ENCODE results near the gene TFIP11. TPM values are rescaled to one million over a fixed set of nuclear protein-coding genes. Genes with fewer than 3 reads are reported as not detected.

TFIP11 gene
- total and polyA plus RNA-seq, 10 of the 15 experiments (the other 5 are each of a cell fraction or from before 2014, with no cell fraction given) = 14.2 to 43.3 (median 31.9) TPM

GRCh38 chr22:26512149-26512793 lies at the start of gene TFIP11 (continued):
- TF ChIP-seq ELK1 (IDR thresholded peaks at IDR 0.05; ENCODE audit: low read depth, low read length) (peak; percentile 87), CREM (IDR thresholded peaks at IDR 0.05; ENCODE audit: low read depth) (peak; percentile 99), YBX1 (IDR thresholded peaks at IDR 0.05) (no peak), E4F1 (IDR thresholded peaks at IDR 0.05; ENCODE audit: borderline replicate concordance, partially characterized antibody) (peak; percentile 83), HDAC2 (IDR thresholded peaks at IDR 0.05) (no peak), ZNF274 (IDR thresholded peaks at IDR 0.05; ENCODE audit: insufficient read depth, insufficient read length) (no peak), ZNF24 (IDR thresholded peaks at IDR 0.05) (no peak), NBN (IDR thresholded peaks at IDR 0.05) (peak; percentile 90), POLR2AphosphoS5 (IDR thresholded peaks at IDR 0.05; ENCODE audit: low read length) (peak; percentile 92), MEF2B (IDR thresholded peaks at IDR 0.05; ENCODE audit: partially characterized antibody, poor library complexity, severe bottlenecking) (peak; percentile 37), PRDM15 (CRISPR knock-in tag; IDR thresholded peaks at IDR 0.05) (no peak), STAT3 (IDR thresholded peaks at IDR 0.05; ENCODE audit: low read depth, low read length) (peak; percentile 36; the same call in 1 of the 2 replicates), ZNF207 (IDR thresholded peaks at IDR 0.05; ENCODE audit: borderline replicate concordance) (peak; percentile 60; the same call in 1 of the 2 replicates), MAX (IDR thresholded peaks at IDR 0.05; ENCODE audit: low read depth, low read length) (peak; percentile 94)
- TF ChIP-seq, protein P1, sequence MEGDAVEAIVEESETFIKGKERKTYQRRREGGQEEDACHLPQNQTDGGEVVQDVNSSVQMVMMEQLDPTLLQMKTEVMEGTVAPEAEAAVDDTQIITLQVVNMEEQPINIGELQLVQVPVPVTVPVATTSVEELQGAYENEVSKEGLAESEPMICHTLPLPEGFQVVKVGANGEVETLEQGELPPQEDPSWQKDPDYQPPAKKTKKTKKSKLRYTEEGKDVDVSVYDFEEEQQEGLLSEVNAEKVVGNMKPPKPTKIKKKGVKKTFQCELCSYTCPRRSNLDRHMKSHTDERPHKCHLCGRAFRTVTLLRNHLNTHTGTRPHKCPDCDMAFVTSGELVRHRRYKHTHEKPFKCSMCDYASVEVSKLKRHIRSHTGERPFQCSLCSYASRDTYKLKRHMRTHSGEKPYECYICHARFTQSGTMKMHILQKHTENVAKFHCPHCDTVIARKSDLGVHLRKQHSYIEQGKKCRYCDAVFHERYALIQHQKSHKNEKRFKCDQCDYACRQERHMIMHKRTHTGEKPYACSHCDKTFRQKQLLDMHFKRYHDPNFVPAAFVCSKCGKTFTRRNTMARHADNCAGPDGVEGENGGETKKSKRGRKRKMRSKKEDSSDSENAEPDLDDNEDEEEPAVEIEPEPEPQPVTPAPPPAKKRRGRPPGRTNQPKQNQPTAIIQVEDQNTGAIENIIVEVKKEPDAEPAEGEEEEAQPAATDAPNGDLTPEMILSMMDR (IDR thresholded peaks at IDR 0.05 in 2 of 3, conservative IDR thresholded peaks at IDR 0.05 in 1 of 3; ENCODE audit: control insufficient read depth in 2 of 3, extremely low read depth in 1 of 3, insufficient read depth in 1 of 3, low read depth in 3 of 3, low read length in 3 of 3) = no peak
- TF ChIP-seq, protein P2, sequence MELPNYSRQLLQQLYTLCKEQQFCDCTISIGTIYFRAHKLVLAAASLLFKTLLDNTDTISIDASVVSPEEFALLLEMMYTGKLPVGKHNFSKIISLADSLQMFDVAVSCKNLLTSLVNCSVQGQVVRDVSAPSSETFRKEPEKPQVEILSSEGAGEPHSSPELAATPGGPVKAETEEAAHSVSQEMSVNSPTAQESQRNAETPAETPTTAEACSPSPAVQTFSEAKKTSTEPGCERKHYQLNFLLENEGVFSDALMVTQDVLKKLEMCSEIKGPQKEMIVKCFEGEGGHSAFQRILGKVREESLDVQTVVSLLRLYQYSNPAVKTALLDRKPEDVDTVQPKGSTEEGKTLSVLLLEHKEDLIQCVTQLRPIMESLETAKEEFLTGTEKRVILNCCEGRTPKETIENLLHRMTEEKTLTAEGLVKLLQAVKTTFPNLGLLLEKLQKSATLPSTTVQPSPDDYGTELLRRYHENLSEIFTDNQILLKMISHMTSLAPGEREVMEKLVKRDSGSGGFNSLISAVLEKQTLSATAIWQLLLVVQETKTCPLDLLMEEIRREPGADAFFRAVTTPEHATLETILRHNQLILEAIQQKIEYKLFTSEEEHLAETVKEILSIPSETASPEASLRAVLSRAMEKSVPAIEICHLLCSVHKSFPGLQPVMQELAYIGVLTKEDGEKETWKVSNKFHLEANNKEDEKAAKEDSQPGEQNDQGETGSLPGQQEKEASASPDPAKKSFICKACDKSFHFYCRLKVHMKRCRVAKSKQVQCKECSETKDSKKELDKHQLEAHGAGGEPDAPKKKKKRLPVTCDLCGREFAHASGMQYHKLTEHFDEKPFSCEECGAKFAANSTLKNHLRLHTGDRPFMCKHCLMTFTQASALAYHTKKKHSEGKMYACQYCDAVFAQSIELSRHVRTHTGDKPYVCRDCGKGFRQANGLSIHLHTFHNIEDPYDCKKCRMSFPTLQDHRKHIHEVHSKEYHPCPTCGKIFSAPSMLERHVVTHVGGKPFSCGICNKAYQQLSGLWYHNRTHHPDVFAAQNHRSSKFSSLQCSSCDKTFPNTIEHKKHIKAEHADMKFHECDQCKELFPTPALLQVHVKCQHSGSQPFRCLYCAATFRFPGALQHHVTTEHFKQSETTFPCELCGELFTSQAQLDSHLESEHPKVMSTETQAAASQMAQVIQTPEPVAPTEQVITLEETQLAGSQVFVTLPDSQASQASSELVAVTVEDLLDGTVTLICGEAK (IDR thresholded peaks at IDR 0.05; ENCODE audit: borderline replicate concordance) = peak; percentile 97

Measured in GM12878 (cell line).